K562 (cell line): ENCODE data around the gene WFIKKN1. TPM values are rescaled to one million over a fixed set of nuclear protein-coding genes. Genes with fewer than 3 reads are reported as not detected.
A peak's percentile ranks its signal among the peaks of the same experiment; 100 is the strongest.

Source experiments
- ARHGAP35 ChIP-seq: fragments of 450-650 bp; IDR thresholded peaks from 2 replicates; pipeline ENCODE4 v1.6.1; 2018; ENCODE audit not compliant: partially characterized antibody
- CREB1 ChIP-seq, 2 experiments: sonication (generic) in 1 of 2; formaldehyde crosslinking in 1 of 2; IDR thresholded peaks; 2 replicates each; pipeline versions ENCODE4 v1.6.1 to v1.8.0; 2012 to 2022; ENCODE audit warnings: inconsistent platforms in 1 of 2, mild to moderate bottlenecking in 1 of 2, missing genetic modification reagents in 1 of 2, moderate library complexity in 1 of 2
- L3MBTL2 ChIP-seq: fragments of 450-650 bp; IDR thresholded peaks from 2 replicates; pipeline ENCODE4 v1.6.1; 2016; ENCODE audit warnings: mild to moderate bottlenecking, moderate library complexity
- SMAD1 ChIP-seq: fragments of 150-350 bp; IDR thresholded peaks from 2 replicates; pipeline ENCODE4 v1.6.1; 2014; ENCODE audit warnings: low read length, low read depth; ENCODE audit not compliant: partially characterized antibody
- SUPT5H ChIP-seq: fragments of 450-650 bp; IDR thresholded peaks from 2 replicates; pipeline ENCODE4 v1.6.1; 2016
- U2AF2 ChIP-seq: fragments of 200-400 bp; formaldehyde crosslinking; optimal IDR thresholded peaks from 2 replicates; pipeline ENCODE3; 2017; ENCODE audit warnings: low read depth, mild to moderate bottlenecking, low read length
- ZBTB1 ChIP-seq: sonication (generic); formaldehyde crosslinking; IDR thresholded peaks from 2 replicates; pipeline ENCODE4 v1.8.1; 2023; ENCODE audit warnings: missing genetic modification reagents, low read depth, mild to moderate bottlenecking, borderline replicate concordance
- ZFX ChIP-seq: sonication (generic); formaldehyde crosslinking; IDR thresholded peaks from 2 replicates; pipeline ENCODE4 v1.8.0; 2022; ENCODE audit warnings: mild to moderate bottlenecking, missing genetic modification reagents, moderate library complexity
- ZNF217 ChIP-seq: sonication (generic); formaldehyde crosslinking; IDR thresholded peaks from 2 replicates; pipeline ENCODE4 v1.8.0; 2022; ENCODE audit warnings: mild to moderate bottlenecking, missing genetic modification reagents
- ZNF23 ChIP-seq: fragments of 250-450 bp; sonication (Bioruptor Pico); IDR thresholded peaks from 2 replicates; pipeline ENCODE4 v1.4.0; 2020; ENCODE audit warnings: mild to moderate bottlenecking
- polyA plus RNA-seq, 8 experiments: library from polyadenylated mRNA; depleted of rRNA in 4 of 8; stranded (reverse) in 5 of 8; unstranded in 3 of 8; fragments of >200 nt; fragmentation: Nextera tagmentation in 2 of 8; fragmentation: Illumina TruSeq in 1 of 8; extraction: Ambion mirVana in 2 of 8; extraction: Trizol in 1 of 8; gene quantifications; 2 replicates each; pipeline versions ENCODE4 v1.2.1 to v1.2.3, GENCODE V29; 2011 to 2014; ENCODE audit warnings: inconsistent platforms in 1 of 8, missing spikeins in 1 of 8
- total RNA-seq, 7 experiments: library from RNA; depleted of rRNA in 6 of 7; stranded (reverse); fragments of >200 nt in 6 of 7; fragmentation: Illumina TruSeq in 2 of 7; extraction: Trizol in 2 of 7; gene quantifications; 2 replicates each; pipeline versions ENCODE4 v1.2.1 to v1.2.3, GENCODE V29; 2011 to 2021; ENCODE audit warnings: low replicate concordance in 1 of 7
- TF ChIP-seq, protein P1 (sequence below): sonication (generic); formaldehyde crosslinking; IDR thresholded peaks from 2 replicates; pipeline ENCODE4 v1.4.0; 2020; ENCODE audit warnings: mild to moderate bottlenecking, missing genetic modification reagents
- TF ChIP-seq, protein P2 (sequence below): sonication (generic); formaldehyde crosslinking; IDR thresholded peaks from 2 replicates; pipeline ENCODE4 v1.8.1; 2022; ENCODE audit warnings: missing genetic modification reagents

Gene WFIKKN1
- total and polyA plus RNA-seq, 9 of the 15 experiments (the other 6 are each of a cell fraction or from before 2014, with no cell fraction given), result 0.14 to 1.1 (median 0.50) TPM; not detected in 4

DNA sequence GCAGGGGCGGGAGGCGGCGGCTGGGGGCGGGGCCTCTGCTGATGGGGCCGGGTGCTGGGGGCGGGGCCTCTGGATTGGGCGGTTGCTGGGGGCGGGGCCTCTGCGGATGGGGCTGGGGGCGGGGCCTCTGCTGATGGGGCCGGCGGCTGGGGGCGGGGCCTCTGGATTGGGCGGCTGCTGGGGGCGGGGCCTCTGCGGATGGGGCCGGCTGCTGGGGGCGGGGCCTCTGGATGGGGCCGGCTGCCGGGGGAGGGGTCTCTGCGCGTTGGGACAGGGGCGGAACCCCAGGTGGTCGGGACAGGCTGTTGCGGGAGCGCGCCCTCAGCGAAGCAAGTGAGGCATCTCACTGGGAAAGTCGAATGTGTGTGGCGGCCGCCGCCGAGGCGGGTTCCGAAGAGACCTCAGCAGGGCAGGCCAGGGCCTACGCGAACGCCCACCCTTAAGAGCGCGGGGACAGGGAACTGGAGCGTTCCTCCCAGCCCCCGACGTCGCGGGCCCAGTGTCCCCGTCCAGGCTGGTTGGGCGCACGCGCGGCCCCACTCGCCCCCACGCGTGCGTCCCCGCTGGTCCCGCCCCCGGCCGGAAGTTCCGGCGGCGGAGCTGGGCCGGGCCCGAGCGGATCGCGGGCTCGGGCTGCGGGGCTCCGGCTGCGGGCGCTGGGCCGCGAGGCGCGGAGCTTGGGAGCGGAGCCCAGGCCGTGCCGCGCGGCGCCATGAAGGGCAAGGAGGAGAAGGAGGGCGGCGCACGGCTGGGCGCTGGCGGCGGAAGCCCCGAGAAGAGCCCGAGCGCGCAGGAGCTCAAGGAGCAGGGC, 49.2 kb downstream of the WFIKKN1 start, which contains the start of gene STUB1 (continued):
- TF ChIP-seq, protein P1, sequence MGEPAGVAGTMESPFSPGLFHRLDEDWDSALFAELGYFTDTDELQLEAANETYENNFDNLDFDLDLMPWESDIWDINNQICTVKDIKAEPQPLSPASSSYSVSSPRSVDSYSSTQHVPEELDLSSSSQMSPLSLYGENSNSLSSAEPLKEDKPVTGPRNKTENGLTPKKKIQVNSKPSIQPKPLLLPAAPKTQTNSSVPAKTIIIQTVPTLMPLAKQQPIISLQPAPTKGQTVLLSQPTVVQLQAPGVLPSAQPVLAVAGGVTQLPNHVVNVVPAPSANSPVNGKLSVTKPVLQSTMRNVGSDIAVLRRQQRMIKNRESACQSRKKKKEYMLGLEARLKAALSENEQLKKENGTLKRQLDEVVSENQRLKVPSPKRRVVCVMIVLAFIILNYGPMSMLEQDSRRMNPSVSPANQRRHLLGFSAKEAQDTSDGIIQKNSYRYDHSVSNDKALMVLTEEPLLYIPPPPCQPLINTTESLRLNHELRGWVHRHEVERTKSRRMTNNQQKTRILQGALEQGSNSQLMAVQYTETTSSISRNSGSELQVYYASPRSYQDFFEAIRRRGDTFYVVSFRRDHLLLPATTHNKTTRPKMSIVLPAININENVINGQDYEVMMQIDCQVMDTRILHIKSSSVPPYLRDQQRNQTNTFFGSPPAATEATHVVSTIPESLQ (CRISPR knock-in tag), result peak; percentile 45; the same call in 1 of the 2 replicates
- TF ChIP-seq CREB1 (IDR thresholded peaks at IDR 0.05), result no peak
- TF ChIP-seq CREB1 (CRISPR knock-in tag; IDR thresholded peaks at IDR 0.05), result 0 out of 2 replicates have a peak, but pooled peaks have one; percentile 21
- TF ChIP-seq ZNF23 (CRISPR knock-in tag), result no peak
- peak; percentile 23 for TF ChIP-seq SUPT5H
- TF ChIP-seq L3MBTL2, result peak; percentile 43
- TF ChIP-seq SMAD1, result no peak
- no peak for TF ChIP-seq ZNF217 (CRISPR knock-in tag)
- no peak for TF ChIP-seq U2AF2
- TF ChIP-seq ARHGAP35, result no peak
- TF ChIP-seq ZBTB1 (CRISPR knock-in tag), result no peak
- peak; percentile 68 for TF ChIP-seq ZFX (CRISPR knock-in tag)
- TF ChIP-seq, protein P2, sequence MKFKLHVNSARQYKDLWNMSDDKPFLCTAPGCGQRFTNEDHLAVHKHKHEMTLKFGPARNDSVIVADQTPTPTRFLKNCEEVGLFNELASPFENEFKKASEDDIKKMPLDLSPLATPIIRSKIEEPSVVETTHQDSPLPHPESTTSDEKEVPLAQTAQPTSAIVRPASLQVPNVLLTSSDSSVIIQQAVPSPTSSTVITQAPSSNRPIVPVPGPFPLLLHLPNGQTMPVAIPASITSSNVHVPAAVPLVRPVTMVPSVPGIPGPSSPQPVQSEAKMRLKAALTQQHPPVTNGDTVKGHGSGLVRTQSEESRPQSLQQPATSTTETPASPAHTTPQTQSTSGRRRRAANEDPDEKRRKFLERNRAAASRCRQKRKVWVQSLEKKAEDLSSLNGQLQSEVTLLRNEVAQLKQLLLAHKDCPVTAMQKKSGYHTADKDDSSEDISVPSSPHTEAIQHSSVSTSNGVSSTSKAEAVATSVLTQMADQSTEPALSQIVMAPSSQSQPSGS (CRISPR knock-in tag), result no peak
